Airway epithelial cell (primary cell): ENCODE results near the gene CDY2B. TPM values are rescaled to one million over a fixed set of nuclear protein-coding genes. Genes with fewer than 3 reads are reported as not detected.

Experiments
- total RNA-seq: library from RNA; depleted of rRNA; stranded (reverse); fragments of >200 nt; gene quantifications from 2 replicates; pipeline ENCODE4 v1.2.3, GENCODE V29; 2015

The CDY2B gene
- not detected in 2 replicates for total RNA-seq

GRCh38 chrY:17880120-17880519, at the start of gene CDY2B:
Gene CDY2B (minus strand): TSS chrY:17880220. CDS start chrY:17879892, 328 bp downstream.

Other genes with a start within 250 kb of the CDY2B start
- not detected in 2 replicates for gene CDY2A, start 145.6 kb upstream of the CDY2B start, total RNA-seq